HUES48 (cell line): ENCODE results near the gene ADAT1.

ENCODE experiments used
- H3K27ac ChIP-seq: one replicate; pipeline ENCODE4 v1.7.0; 2013; ENCODE audit warnings: low read depth, low read length, inconsistent platforms
- H3K27me3 ChIP-seq: 2 replicates; pipeline ENCODE4 v1.6.1; 2013; ENCODE audit warnings: mild to moderate bottlenecking, low read length; ENCODE audit not compliant: control insufficient read depth, insufficient read depth
- H3K36me3 ChIP-seq: 2 replicates; pipeline ENCODE4 v1.6.1; 2013; ENCODE audit warnings: low read length; ENCODE audit not compliant: control insufficient read depth, insufficient read depth
- H3K4me1 ChIP-seq: 2 replicates; pipeline ENCODE4 v1.6.1; 2013; ENCODE audit warnings: mild to moderate bottlenecking, low read length; ENCODE audit not compliant: control insufficient read depth, insufficient read depth
- H3K4me3 ChIP-seq: 2 replicates; pipeline ENCODE4 v1.5.1; 2013; ENCODE audit warnings: mild to moderate bottlenecking, low read depth, low read length
- H3K9ac ChIP-seq: 2 replicates; pipeline ENCODE4 v1.6.1; 2013; ENCODE audit warnings: mild to moderate bottlenecking, low read depth, low read length, moderate library complexity
- H3K9me3 ChIP-seq: 2 replicates; pipeline ENCODE4 v1.6.1; 2013; ENCODE audit warnings: low read length; ENCODE audit not compliant: control insufficient read depth, insufficient read depth

Gene ADAT1

GRCh38 chr16:75576384-75576811 is 46.7 kb downstream of the ADAT1 start:
- peak overlapping the region; percentile 50 for H3K27ac ChIP-seq
- H3K9me3 ChIP-seq: no peaks in the 10 kb centered on the region
- H3K4me3 ChIP-seq: no peak overlapping the region
- no peak overlapping the region for H3K9ac ChIP-seq
- H3K36me3 ChIP-seq: peaks cover 71% of the 10 kb centered on the region
- H3K27me3 ChIP-seq: no peaks in the 10 kb centered on the region
- peaks cover 17% of the 10 kb centered on the region for H3K4me1 ChIP-seq

- Histone ChIP-seq H3K36me3 (peaks cover 75% of the 10 kb centered on the region), H3K27me3 (no peaks in the 10 kb centered on the region), H3K4me3 (no peak overlapping the region), H3K9ac (no peak overlapping the region), H3K4me1 (peaks cover 17% of the 10 kb centered on the region), H3K9me3 (no peaks in the 10 kb centered on the region), H3K27ac (no peak overlapping the region)
Observed at GRCh38 chr16:75575958-75576357, 47.1 kb downstream of the ADAT1 start.

- H3K4me3 ChIP-seq: no peak overlapping the region
- no peaks in the 10 kb centered on the region for H3K9me3 ChIP-seq
- no peaks in the 10 kb centered on the region for H3K27me3 ChIP-seq
- peaks cover 17% of the 10 kb centered on the region for H3K4me1 ChIP-seq
- no peak overlapping the region for H3K27ac ChIP-seq
- no peak overlapping the region for H3K9ac ChIP-seq
- peaks cover 89% of the 10 kb centered on the region for H3K36me3 ChIP-seq
Observed at GRCh38 chr16:75573955-75574354, 49.1 kb downstream of the ADAT1 start.

- Histone ChIP-seq H3K36me3 (peaks cover 89% of the 10 kb centered on the region), H3K27me3 (no peaks in the 10 kb centered on the region), H3K27ac (no peak overlapping the region)
Observed at GRCh38 chr16:75572864-75573542, 50.1 kb downstream of the ADAT1 start.

GRCh38 chr16:75570396-75571065 is 52.5 kb downstream of the ADAT1 start:
- H3K9ac ChIP-seq: no peak overlapping the region
- H3K9me3 ChIP-seq: no peaks in the 10 kb centered on the region
- no peaks in the 10 kb centered on the region for H3K27me3 ChIP-seq
- no peak overlapping the region for H3K27ac ChIP-seq
- H3K4me1 ChIP-seq: peaks cover 7% of the 10 kb centered on the region
- H3K4me3 ChIP-seq: no peak overlapping the region
- peaks cover 70% of the 10 kb centered on the region for H3K36me3 ChIP-seq

More at GRCh38 chr16:75572864-75573542, 50.1 kb downstream of the ADAT1 start:
- no peak overlapping the region for H3K4me3 ChIP-seq
- H3K9ac ChIP-seq: no peak overlapping the region
- no peaks in the 10 kb centered on the region for H3K9me3 ChIP-seq
- H3K4me1 ChIP-seq: peaks cover 17% of the 10 kb centered on the region

- peaks cover 18% of the 10 kb centered on the region for H3K4me1 ChIP-seq
- peaks cover 48% of the 10 kb centered on the region for H3K36me3 ChIP-seq
- no peak overlapping the region for H3K9ac ChIP-seq
- H3K27me3 ChIP-seq: no peaks in the 10 kb centered on the region
- H3K27ac ChIP-seq: no peak overlapping the region
- no peak overlapping the region for H3K4me3 ChIP-seq
- H3K9me3 ChIP-seq: no peaks in the 10 kb centered on the region
Observed at GRCh38 chr16:75567911-75568310, 55.2 kb downstream of the ADAT1 start.

- Histone ChIP-seq H3K27me3 (no peaks in the 10 kb centered on the region), H3K9me3 (no peaks in the 10 kb centered on the region), H3K4me1 (peaks cover 18% of the 10 kb centered on the region), H3K9ac (peak overlapping the region; percentile 55; the same call in 1 of the 2 replicates), H3K4me3 (peak overlapping the region; percentile 76), H3K27ac (peak overlapping the region; percentile 68), H3K36me3 (peaks cover 40% of the 10 kb centered on the region)
Observed at GRCh38 chr16:75566758-75567255, 56.3 kb downstream of the ADAT1 start.

GRCh38 chr16:75566040-75566757 is 56.9 kb downstream of the ADAT1 start, which contains the start of gene GABARAPL2:
Gene GABARAPL2 (plus strand): TSS chr16:75566379. CDS start chr16:75566487, 108 bp downstream.
- H3K36me3 ChIP-seq: peaks cover 36% of the 10 kb centered on the region
- H3K9ac ChIP-seq: peak within 1 kb of the TSS; percentile 55; the same call in 1 of the 2 replicates
- H3K4me3 ChIP-seq: peak within 1 kb of the TSS; percentile 76
- peaks cover 18% of the 10 kb centered on the region for H3K4me1 ChIP-seq
- no peaks in the 10 kb centered on the region for H3K9me3 ChIP-seq
- H3K27ac ChIP-seq: peak within 1 kb of the TSS; percentile 68
- no peaks in the 10 kb centered on the region for H3K27me3 ChIP-seq

- peaks cover 31% of the 10 kb centered on the region for H3K36me3 ChIP-seq
- no peak overlapping the region for H3K27ac ChIP-seq
- H3K9ac ChIP-seq: no peak overlapping the region
- no peaks in the 10 kb centered on the region for H3K27me3 ChIP-seq
- no peaks in the 10 kb centered on the region for H3K9me3 ChIP-seq
- H3K4me1 ChIP-seq: peaks cover 18% of the 10 kb centered on the region
- peak overlapping the region; percentile 76 for H3K4me3 ChIP-seq
Observed at GRCh38 chr16:75565640-75566039, 57.4 kb downstream of the ADAT1 start.

- Histone ChIP-seq H3K9me3 (no peaks in the 10 kb centered on the region), H3K9ac (no peak overlapping the region)
Observed at GRCh38 chr16:75559564-75560372, 63.3 kb downstream of the ADAT1 start.

More at GRCh38 chr16:75559564-75560372, 63.3 kb downstream of the ADAT1 start:
- Histone ChIP-seq H3K4me1 (peaks cover 20% of the 10 kb centered on the region), H3K27ac (peak overlapping the region; percentile 36), H3K4me3 (no peak overlapping the region), H3K27me3 (no peaks in the 10 kb centered on the region), H3K36me3 (no peaks in the 10 kb centered on the region)
